PC-3 (cell line): Measurements from ENCODE around the gene FHL3.

Experiments used
- EZH2 ChIP-seq: fragments of 300-600 bp; sonication (generic); IDR thresholded peaks from one replicate; pipeline ENCODE4 v1.6.1; 2017; ENCODE audit warnings: antibody characterized with exemption, mild to moderate bottlenecking, low read length; ENCODE audit not compliant: unreplicated experiment
- EZH2phosphoT487 ChIP-seq: fragments of 300-600 bp; sonication (generic); IDR thresholded peaks from 2 replicates; pipeline ENCODE4 v1.6.1; 2018; ENCODE audit warnings: mild to moderate bottlenecking, antibody characterized with exemption, low read length, borderline replicate concordance
- TF ChIP-seq, protein P1 (sequence below): fragments of 300-600 bp; sonication (generic); conservative IDR thresholded peaks from 2 replicates; pipeline ENCODE4 v1.5.1; 2017; ENCODE audit warnings: antibody characterized with exemption, low read depth, mild to moderate bottlenecking, low read length

DNA sequence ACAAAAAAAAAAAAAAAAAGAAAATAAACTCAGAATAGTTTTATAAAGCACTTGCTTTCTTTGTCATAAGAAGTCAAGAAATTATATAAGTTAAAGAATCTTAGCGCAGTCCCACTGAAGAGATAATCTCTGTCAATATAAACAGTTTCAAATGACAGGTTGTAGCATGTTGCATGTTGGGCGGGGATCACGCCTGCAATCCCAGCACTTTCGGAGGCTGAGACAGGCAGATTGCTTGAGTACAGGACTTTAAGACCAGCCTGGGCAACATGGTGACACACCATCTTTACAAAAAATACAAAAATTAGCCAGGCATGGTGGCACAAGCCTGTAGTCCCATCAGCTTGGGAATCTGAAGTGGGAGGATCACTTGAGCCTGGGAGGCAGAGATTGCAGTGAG is 40.0 kb downstream of the FHL3 start:
- TF ChIP-seq, protein P1, sequence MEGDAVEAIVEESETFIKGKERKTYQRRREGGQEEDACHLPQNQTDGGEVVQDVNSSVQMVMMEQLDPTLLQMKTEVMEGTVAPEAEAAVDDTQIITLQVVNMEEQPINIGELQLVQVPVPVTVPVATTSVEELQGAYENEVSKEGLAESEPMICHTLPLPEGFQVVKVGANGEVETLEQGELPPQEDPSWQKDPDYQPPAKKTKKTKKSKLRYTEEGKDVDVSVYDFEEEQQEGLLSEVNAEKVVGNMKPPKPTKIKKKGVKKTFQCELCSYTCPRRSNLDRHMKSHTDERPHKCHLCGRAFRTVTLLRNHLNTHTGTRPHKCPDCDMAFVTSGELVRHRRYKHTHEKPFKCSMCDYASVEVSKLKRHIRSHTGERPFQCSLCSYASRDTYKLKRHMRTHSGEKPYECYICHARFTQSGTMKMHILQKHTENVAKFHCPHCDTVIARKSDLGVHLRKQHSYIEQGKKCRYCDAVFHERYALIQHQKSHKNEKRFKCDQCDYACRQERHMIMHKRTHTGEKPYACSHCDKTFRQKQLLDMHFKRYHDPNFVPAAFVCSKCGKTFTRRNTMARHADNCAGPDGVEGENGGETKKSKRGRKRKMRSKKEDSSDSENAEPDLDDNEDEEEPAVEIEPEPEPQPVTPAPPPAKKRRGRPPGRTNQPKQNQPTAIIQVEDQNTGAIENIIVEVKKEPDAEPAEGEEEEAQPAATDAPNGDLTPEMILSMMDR, result no peak
- TF ChIP-seq EZH2 (no peak), EZH2phosphoT487 (no peak)
